BLaER1 treated with 17β-estradiol and CSF1 and Interleukin-3, amounts not matched to agents 10 nM and 100 nM (cell line): ENCODE results near the gene GTSF1L.

Experiments used
- H3K27ac ChIP-seq, 11 experiments: shearing (Covaris generic); formaldehyde crosslinking; 2 replicates each; pipeline ENCODE4 v1.8.1; 2022
- H3K27me3 ChIP-seq, 11 experiments: shearing (Covaris generic); formaldehyde crosslinking; 2 replicates each; pipeline ENCODE4 v1.8.1; 2022
- H3K36me3 ChIP-seq, 11 experiments: shearing (Covaris generic); formaldehyde crosslinking; 2 replicates each; pipeline ENCODE4 v1.8.1; 2022
- H3K4me1 ChIP-seq, 10 experiments: shearing (Covaris generic); formaldehyde crosslinking; 2 replicates each; pipeline ENCODE4 v1.8.1; 2022
- H3K4me2 ChIP-seq, 11 experiments: shearing (Covaris generic); formaldehyde crosslinking; 2 replicates each; pipeline ENCODE4 v1.8.1; 2022
- H3K4me3 ChIP-seq, 10 experiments: shearing (Covaris generic); formaldehyde crosslinking; 2 replicates each; pipeline ENCODE4 v1.8.1; 2022
- H3K9ac ChIP-seq, 11 experiments: shearing (Covaris generic); formaldehyde crosslinking; 2 replicates each; pipeline ENCODE4 v1.8.1; 2022
- H3K9me3 ChIP-seq, 11 experiments: shearing (Covaris generic); formaldehyde crosslinking; replicated peaks in 1 of 11; 2 replicates each; pipeline ENCODE4 v1.8.1; 2022
- H4K20me1 ChIP-seq, 11 experiments: shearing (Covaris generic); formaldehyde crosslinking; 2 replicates each; pipeline ENCODE4 v1.8.1; 2022
- Cebpa-rat ChIP-seq, 11 experiments: shearing (Covaris generic); IDR thresholded peaks; 2 replicates each; pipeline ENCODE4 v1.8.1; 2022

Gene GTSF1L

GRCh38 chr20:43726811-43727338 lies at the start of gene GTSF1L:
TSS of gene GTSF1L (minus strand) at chr20:43727002. CDS start at chr20:43726694, 308 bp downstream.
- no peak within 1 kb of the TSS for H3K4me3 ChIP-seq
- no peaks in the 10 kb centered on the region for H3K36me3 ChIP-seq
- H3K9me3 ChIP-seq = peaks cover 0 to 15% (median 6%) of the 10 kb centered on the region in 11 experiments; a peak in 7 of 22 replicates
- H4K20me1 ChIP-seq = peaks cover 0 to 2% (median 0%) of the 10 kb centered on the region in 11 experiments; a peak in 1 of 22 replicates
- H3K9ac ChIP-seq = peak within 1 kb of the TSS in 1 of 11 experiments; percentile 5; a peak in 1 of 22 replicates
- peak within 1 kb of the TSS in 2 of 11 experiments; percentile 39 to 43; a peak in 3 of 22 replicates for H3K4me2 ChIP-seq
- no peaks in the 10 kb centered on the region; a peak in 1 of 22 replicates for H3K27me3 ChIP-seq
- H3K4me1 ChIP-seq = peaks cover 28 to 68% (median 59%) of the 10 kb centered on the region in 10 experiments
- H3K27ac ChIP-seq = peak within 1 kb of the TSS in 4 of 11 experiments; percentile 25 to 60 (median 54); a peak in 5 of 22 replicates
- TF ChIP-seq Cebpa-rat (IDR thresholded peaks at IDR 0.05) = no peak

- Histone ChIP-seq H3K9ac (no peak overlapping the region), H3K27me3 (no peaks in the 10 kb centered on the region)
Measured at GRCh38 chr20:43774754-43775153, 48.0 kb upstream of the GTSF1L start.

GRCh38 chr20:43771503-43772190 lies 44.8 kb upstream of the GTSF1L start:
- H3K4me2 ChIP-seq = no peak overlapping the region
- no peak overlapping the region for H3K9ac ChIP-seq
- no peak overlapping the region for H3K4me3 ChIP-seq
- no peak overlapping the region for H3K27ac ChIP-seq
- H3K4me1 ChIP-seq = peaks cover 9 to 28% (median 17%) of the 10 kb centered on the region in 10 experiments; a peak in 17 of 20 replicates
- no peak for TF ChIP-seq Cebpa-rat (IDR thresholded peaks at IDR 0.05)
- H3K27me3 ChIP-seq = peaks cover 0 to 12% (median 0%) of the 10 kb centered on the region in 11 experiments; a peak in 1 of 22 replicates
- no peaks in the 10 kb centered on the region for H4K20me1 ChIP-seq
- H3K9me3 ChIP-seq = peaks cover 0 to 17% (median 0%) of the 10 kb centered on the region in 11 experiments; a peak in 2 of 22 replicates
- no peaks in the 10 kb centered on the region for H3K36me3 ChIP-seq

More at GRCh38 chr20:43774754-43775153, 48.0 kb upstream of the GTSF1L start:
- Histone ChIP-seq H3K27ac (no peak overlapping the region), H3K36me3 (no peaks in the 10 kb centered on the region), H4K20me1 (no peaks in the 10 kb centered on the region), H3K4me2 (no peak overlapping the region), H3K9me3 (peaks cover 21 to 43% (median 25%) of the 10 kb centered on the region in 11 experiments), H3K4me3 (no peak overlapping the region), H3K4me1 (peaks cover 0 to 21% (median 11%) of the 10 kb centered on the region in 10 experiments; a peak in 13 of 20 replicates)
- TF ChIP-seq Cebpa-rat (IDR thresholded peaks at IDR 0.05) = no peak

GRCh38 chr20:43770342-43770741 lies 43.5 kb upstream of the GTSF1L start:
- H3K9ac ChIP-seq = no peak overlapping the region
- H3K4me1 ChIP-seq = peaks cover 9 to 28% (median 17%) of the 10 kb centered on the region in 10 experiments; a peak in 17 of 20 replicates
- no peak overlapping the region for H3K4me3 ChIP-seq
- H3K27me3 ChIP-seq = peaks cover 0 to 12% (median 0%) of the 10 kb centered on the region in 11 experiments; a peak in 1 of 22 replicates
- no peaks in the 10 kb centered on the region for H3K36me3 ChIP-seq
- TF ChIP-seq Cebpa-rat (IDR thresholded peaks at IDR 0.05) = no peak
- no peak overlapping the region for H3K27ac ChIP-seq
- H4K20me1 ChIP-seq = no peaks in the 10 kb centered on the region
- H3K4me2 ChIP-seq = peak overlapping the region in 9 of 11 experiments; percentile 4 to 55 (median 15); a peak in 10 of 22 replicates
- peaks cover 0 to 15% (median 0%) of the 10 kb centered on the region in 11 experiments; a peak in 2 of 22 replicates for H3K9me3 ChIP-seq

- Histone ChIP-seq H4K20me1 (no peaks in the 10 kb centered on the region), H3K36me3 (no peaks in the 10 kb centered on the region), H3K4me3 (no peak overlapping the region), H3K27me3 (peaks cover 0 to 12% (median 0%) of the 10 kb centered on the region in 11 experiments; a peak in 1 of 22 replicates), H3K9ac (no peak overlapping the region), H3K4me2 (peak overlapping the region in 7 of 11 experiments; percentile 2 to 54 (median 10); a peak in 10 of 22 replicates), H3K27ac (no peak overlapping the region), H3K9me3 (peaks cover 0 to 15% (median 0%) of the 10 kb centered on the region in 11 experiments; a peak in 2 of 22 replicates), H3K4me1 (peaks cover 9 to 28% (median 17%) of the 10 kb centered on the region in 10 experiments; a peak in 17 of 20 replicates)
- no peak for TF ChIP-seq Cebpa-rat (IDR thresholded peaks at IDR 0.05)
Measured at GRCh38 chr20:43767686-43768474, 41.1 kb upstream of the GTSF1L start.

- Histone ChIP-seq H3K36me3 (no peaks in the 10 kb centered on the region), H3K4me1 (peaks cover 9 to 24% (median 15%) of the 10 kb centered on the region in 10 experiments; a peak in 17 of 20 replicates), H3K4me2 (no peak overlapping the region), H3K27me3 (peaks cover 0 to 18% (median 0%) of the 10 kb centered on the region in 11 experiments; a peak in 1 of 22 replicates), H3K4me3 (no peak overlapping the region), H3K27ac (no peak overlapping the region), H3K9me3 (peaks cover 0 to 6% (median 0%) of the 10 kb centered on the region in 11 experiments; a peak in 1 of 22 replicates), H4K20me1 (no peaks in the 10 kb centered on the region), H3K9ac (no peak overlapping the region)
- TF ChIP-seq Cebpa-rat (IDR thresholded peaks at IDR 0.05) = no peak
Measured at GRCh38 chr20:43766917-43767316, 40.1 kb upstream of the GTSF1L start.

- TF ChIP-seq Cebpa-rat (IDR thresholded peaks at IDR 0.05) = no peak
- H3K27ac ChIP-seq = no peak overlapping the region
Measured at GRCh38 chr20:43766385-43766784, 39.6 kb upstream of the GTSF1L start.

GRCh38 chr20:43765916-43766315 lies 39.1 kb upstream of the GTSF1L start:
- no peaks in the 10 kb centered on the region for H4K20me1 ChIP-seq
- no peak overlapping the region for H3K9ac ChIP-seq
- no peak overlapping the region for H3K27ac ChIP-seq
- H3K4me3 ChIP-seq = no peak overlapping the region
- H3K36me3 ChIP-seq = no peaks in the 10 kb centered on the region
- H3K9me3 ChIP-seq = no peaks in the 10 kb centered on the region
- H3K4me1 ChIP-seq = peaks cover 9 to 24% (median 15%) of the 10 kb centered on the region in 10 experiments; a peak in 17 of 20 replicates
- TF ChIP-seq Cebpa-rat (IDR thresholded peaks at IDR 0.05) = no peak
- H3K4me2 ChIP-seq = no peak overlapping the region
- peaks cover 0 to 25% (median 0%) of the 10 kb centered on the region in 11 experiments; a peak in 1 of 22 replicates for H3K27me3 ChIP-seq

More at GRCh38 chr20:43766385-43766784, 39.6 kb upstream of the GTSF1L start:
- H3K36me3 ChIP-seq = no peaks in the 10 kb centered on the region
- 0 out of 22 replicates have a peak, but pooled peaks cover 0 to under 1% (median 0%) of the 10 kb centered on the region in 11 experiments for H3K9me3 ChIP-seq
- H3K4me1 ChIP-seq = peaks cover 9 to 24% (median 15%) of the 10 kb centered on the region in 10 experiments; a peak in 17 of 20 replicates
- H3K4me3 ChIP-seq = no peak overlapping the region
- no peak overlapping the region for H3K4me2 ChIP-seq
- no peaks in the 10 kb centered on the region for H4K20me1 ChIP-seq
- peaks cover 0 to 23% (median 0%) of the 10 kb centered on the region in 11 experiments; a peak in 1 of 22 replicates for H3K27me3 ChIP-seq
- no peak overlapping the region for H3K9ac ChIP-seq
